RWPE2 (cell line): ENCODE measurements around the gene ZC3H13.

Experiments used
- ATAC-seq: fragments of 200-7000 bp; cut with Tn5 transposase; 3 replicates; pipeline ENCODE4 v1.9.1; 2021; ENCODE audit warnings: low read depth
- DNase-seq: peaks from one replicate; pipeline ENCODE4 v3.0.0-alpha.2; 2020; ENCODE audit warnings: low spot score
- H3K27ac ChIP-seq: fragments of 450-650 bp; 2 replicates; pipeline ENCODE4 v1.5.1; 2017; ENCODE audit warnings: mild to moderate bottlenecking; ENCODE audit not compliant: poor library complexity, severe bottlenecking
- H3K27me3 ChIP-seq: fragments of 250-450 bp; sonication (Bioruptor Pico); 2 replicates; pipeline ENCODE4 v1.5.1; 2021; ENCODE audit warnings: mild to moderate bottlenecking, moderate library complexity; ENCODE audit not compliant: insufficient read depth, poor library complexity, severe bottlenecking
- H3K36me3 ChIP-seq: fragments of 250-450 bp; sonication (Bioruptor Pico); 2 replicates; pipeline ENCODE4 v1.5.1; 2020; ENCODE audit warnings: low read depth, mild to moderate bottlenecking, moderate library complexity
- H3K4me1 ChIP-seq: fragments of 250-450 bp; sonication (Bioruptor Pico); 2 replicates; pipeline ENCODE4 v1.5.1; 2021; ENCODE audit warnings: mild to moderate bottlenecking, moderate library complexity; ENCODE audit not compliant: insufficient read depth, poor library complexity, severe bottlenecking
- H3K4me3 ChIP-seq: fragments of 250-450 bp; sonication (Bioruptor Pico); 2 replicates; pipeline ENCODE4 v1.5.1; 2021; ENCODE audit warnings: mild to moderate bottlenecking, moderate library complexity; ENCODE audit not compliant: severe bottlenecking
- H3K9me3 ChIP-seq: fragments of 250-450 bp; sonication (Bioruptor Pico); 2 replicates; pipeline ENCODE4 v1.5.1; 2021; ENCODE audit warnings: mild to moderate bottlenecking, moderate library complexity; ENCODE audit not compliant: severe bottlenecking
- CTCF ChIP-seq: fragments of 450-650 bp; IDR thresholded peaks from one replicate; pipeline ENCODE4 v1.5.1; 2017; ENCODE audit warnings: mild to moderate bottlenecking, moderate library complexity; ENCODE audit not compliant: poor library complexity, severe bottlenecking

The ZC3H13 gene

GRCh38 chr13:46032341-46032740 lies 20.2 kb downstream of the ZC3H13 start:
- DNase-seq (no peak), ATAC-seq (no peak)
- Histone ChIP-seq H3K36me3 (peaks cover 13% of the 10 kb centered on the region), H3K27ac (no peak overlapping the region), H3K4me1 (no peaks in the 10 kb centered on the region), H3K9me3 (no peaks in the 10 kb centered on the region), H3K4me3 (no peak overlapping the region), H3K27me3 (no peaks in the 10 kb centered on the region)
- TF ChIP-seq CTCF = no peak

DNA sequence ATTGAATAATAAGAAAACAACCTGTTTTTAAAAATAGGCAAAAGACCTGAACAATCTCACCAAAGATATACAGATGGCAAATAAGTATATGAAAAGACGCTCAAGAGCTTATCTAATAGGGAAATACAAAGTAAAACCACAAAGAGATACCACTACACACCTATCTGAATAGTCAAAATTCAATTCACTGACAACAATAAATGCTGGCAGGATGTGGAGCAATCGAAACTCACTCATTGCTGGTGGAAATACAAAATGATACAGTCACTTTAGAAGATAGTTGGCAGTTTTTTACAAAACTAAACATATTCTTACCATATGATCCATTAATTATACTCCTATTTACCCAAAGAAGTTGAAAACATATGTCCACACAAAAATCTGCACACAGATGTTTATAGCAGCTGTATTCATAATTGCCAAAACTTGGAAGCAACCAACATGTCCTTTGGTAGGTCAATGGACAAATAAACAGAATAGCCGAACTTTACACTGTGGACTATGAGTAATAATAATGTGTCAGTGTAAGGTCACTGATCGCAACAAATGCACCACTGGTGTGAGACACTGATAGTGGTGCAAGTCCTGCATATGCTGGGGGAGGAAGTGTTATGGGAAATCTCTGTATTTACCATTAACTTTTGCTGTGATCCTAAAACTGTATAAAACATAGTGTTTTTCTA lies 20.8 kb downstream of the ZC3H13 start:
- Histone ChIP-seq H3K4me3 (no peak overlapping the region), H3K36me3 (peaks cover 7% of the 10 kb centered on the region), H3K4me1 (no peaks in the 10 kb centered on the region), H3K27ac (no peak overlapping the region), H3K9me3 (no peaks in the 10 kb centered on the region), H3K27me3 (no peaks in the 10 kb centered on the region)
- DNase-seq = no peak
- TF ChIP-seq CTCF = no peak
- ATAC-seq = no peak

DNA sequence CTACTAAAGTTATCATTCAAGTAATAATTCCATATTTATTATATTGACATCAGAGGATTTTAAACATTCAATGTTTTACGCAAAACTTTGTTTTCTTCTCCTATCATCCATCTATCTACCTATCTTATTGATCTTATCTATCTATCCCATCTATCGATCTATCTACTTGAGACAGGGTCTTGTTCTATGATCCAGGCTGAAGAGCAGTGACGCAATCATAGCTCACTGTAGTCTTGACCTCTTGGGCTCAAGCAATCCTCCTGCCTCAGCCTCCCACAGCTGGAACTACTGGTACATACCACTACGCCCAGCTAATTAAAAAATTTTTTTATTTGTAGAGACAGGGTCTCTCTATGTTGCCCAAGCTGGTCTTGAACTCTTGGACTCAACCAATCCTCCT lies 27.4 kb downstream of the ZC3H13 start:
- H3K4me3 ChIP-seq = no peak overlapping the region
- no peak for DNase-seq
- no peak for TF ChIP-seq CTCF
- no peaks in the 10 kb centered on the region for H3K27me3 ChIP-seq
- H3K9me3 ChIP-seq = no peaks in the 10 kb centered on the region
- H3K27ac ChIP-seq = no peak overlapping the region
- peaks cover 13% of the 10 kb centered on the region for H3K36me3 ChIP-seq
- no peaks in the 10 kb centered on the region for H3K4me1 ChIP-seq
- no peak for ATAC-seq

DNA sequence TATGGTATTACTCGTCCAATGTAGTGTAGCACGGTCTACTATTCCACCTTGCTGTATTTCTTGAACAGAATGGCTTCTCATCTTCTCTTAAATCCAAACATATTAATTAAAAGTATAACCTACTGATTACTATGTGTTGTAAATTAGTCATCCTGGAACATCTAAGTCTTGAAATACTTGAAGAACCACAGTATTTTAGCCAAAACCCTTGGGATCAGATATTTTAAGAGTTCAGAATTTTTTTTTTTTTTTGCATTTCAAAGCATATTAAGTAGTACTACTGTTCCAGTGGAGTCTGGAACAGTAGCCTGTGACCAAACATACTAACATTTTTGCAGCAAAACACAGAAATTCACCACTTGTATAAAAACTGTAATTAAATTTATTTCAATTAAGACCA lies 30.1 kb downstream of the ZC3H13 start:
- no peak for TF ChIP-seq CTCF
- Histone ChIP-seq H3K9me3 (no peaks in the 10 kb centered on the region), H3K4me1 (no peaks in the 10 kb centered on the region), H3K36me3 (peaks cover 40% of the 10 kb centered on the region), H3K27me3 (no peaks in the 10 kb centered on the region), H3K4me3 (no peak overlapping the region), H3K27ac (no peak overlapping the region)
- DNase-seq = no peak
- no peak for ATAC-seq

GRCh38 chr13:46016216-46016615 lies 36.3 kb downstream of the ZC3H13 start:
- no peak for ATAC-seq
- Histone ChIP-seq H3K4me1 (peaks cover 8% of the 10 kb centered on the region), H3K36me3 (peaks cover 73% of the 10 kb centered on the region)

More at GRCh38 chr13:46016216-46016615, 36.3 kb downstream of the ZC3H13 start:
- Histone ChIP-seq H3K9me3 (no peaks in the 10 kb centered on the region), H3K27me3 (no peaks in the 10 kb centered on the region), H3K27ac (no peak overlapping the region), H3K4me3 (no peak overlapping the region)
- no peak for DNase-seq
- TF ChIP-seq CTCF = no peak
